ENCODE data around the gene UBE2B. TPM values are rescaled to one million over a fixed set of nuclear protein-coding genes. Genes with fewer than 3 reads are reported as not detected.
A peak's percentile ranks its signal among the peaks of the same experiment; 100 is the strongest.

Gene UBE2B
- total RNA-seq, 3 donors from 2014 or later (not counting 1 experiment from before 2014, with no cell fraction given), result 93.5 to 124 (median 116) TPM

- ATAC-seq, result no peak
- WGBS (ENCODE audit: insufficient coverage), result 97% methylated on average over 5 of the region's 6 CpGs
- Histone ChIP-seq H3K36me3 (ENCODE audit: control insufficient read depth, insufficient read depth, low read length) (peaks cover 4% of the 10 kb centered on the region), H3K9me3 (ENCODE audit: control insufficient read depth, insufficient read depth, low read length) (no peaks in the 10 kb centered on the region), H3K27ac (ENCODE audit: low read length) (no peak overlapping the region), H3K27me3 (ENCODE audit: control insufficient read depth, insufficient read depth, low read length) (no peaks in the 10 kb centered on the region), H3K4me3 (ENCODE audit: low read length) (no peak overlapping the region), H3K4me1 (ENCODE audit: control insufficient read depth, insufficient read depth, low read length) (peaks cover 23% of the 10 kb centered on the region)
- Mint-ChIP-seq H3K27ac (peak overlapping the region; percentile 6 to 52), H3K9me3 (no peaks in the 10 kb centered on the region), H3K4me3 (peak overlapping the region; percentile 17), H3K27me3 (ENCODE audit: low read depth in 2 of 2) (no peaks in the 10 kb centered on the region), H3K4me1 (peaks cover 20 to 26% of the 10 kb centered on the region in 2 donors), H3K36me3 (no peaks in the 10 kb centered on the region)
- DNase-seq, result no peak
- TF ChIP-seq, protein P1, sequence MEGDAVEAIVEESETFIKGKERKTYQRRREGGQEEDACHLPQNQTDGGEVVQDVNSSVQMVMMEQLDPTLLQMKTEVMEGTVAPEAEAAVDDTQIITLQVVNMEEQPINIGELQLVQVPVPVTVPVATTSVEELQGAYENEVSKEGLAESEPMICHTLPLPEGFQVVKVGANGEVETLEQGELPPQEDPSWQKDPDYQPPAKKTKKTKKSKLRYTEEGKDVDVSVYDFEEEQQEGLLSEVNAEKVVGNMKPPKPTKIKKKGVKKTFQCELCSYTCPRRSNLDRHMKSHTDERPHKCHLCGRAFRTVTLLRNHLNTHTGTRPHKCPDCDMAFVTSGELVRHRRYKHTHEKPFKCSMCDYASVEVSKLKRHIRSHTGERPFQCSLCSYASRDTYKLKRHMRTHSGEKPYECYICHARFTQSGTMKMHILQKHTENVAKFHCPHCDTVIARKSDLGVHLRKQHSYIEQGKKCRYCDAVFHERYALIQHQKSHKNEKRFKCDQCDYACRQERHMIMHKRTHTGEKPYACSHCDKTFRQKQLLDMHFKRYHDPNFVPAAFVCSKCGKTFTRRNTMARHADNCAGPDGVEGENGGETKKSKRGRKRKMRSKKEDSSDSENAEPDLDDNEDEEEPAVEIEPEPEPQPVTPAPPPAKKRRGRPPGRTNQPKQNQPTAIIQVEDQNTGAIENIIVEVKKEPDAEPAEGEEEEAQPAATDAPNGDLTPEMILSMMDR (IDR thresholded peaks at IDR 0.05), result no peak
- intact Hi-C loops (cut with micrococcal nuclease), result no loop called here
Observed at GRCh38 chr5:134409321-134409720, 38.0 kb downstream of the UBE2B start.

DNA sequence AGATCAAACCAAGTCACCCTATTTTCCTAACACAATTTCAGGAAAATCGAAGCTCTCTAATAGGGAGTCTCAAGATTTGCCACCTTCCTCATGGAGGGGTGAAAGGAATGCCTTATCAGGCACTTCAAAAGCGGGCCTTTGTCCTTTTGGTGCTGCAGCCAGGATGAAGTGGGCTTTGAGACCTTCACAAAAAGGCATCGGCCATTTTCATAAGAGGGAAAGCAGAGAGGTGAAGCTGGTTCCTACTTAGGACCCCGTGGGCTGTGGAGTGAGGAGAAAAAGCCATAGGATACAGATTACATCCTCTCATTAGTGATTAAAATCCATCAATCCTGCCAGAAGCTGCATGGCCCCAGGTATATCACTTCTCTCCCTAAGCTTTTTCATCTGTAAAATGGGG is 39.5 kb downstream of the UBE2B start:
- DNase-seq, result no peak
- no peaks in the 10 kb centered on the region for H3K36me3 Mint-ChIP-seq

DNA sequence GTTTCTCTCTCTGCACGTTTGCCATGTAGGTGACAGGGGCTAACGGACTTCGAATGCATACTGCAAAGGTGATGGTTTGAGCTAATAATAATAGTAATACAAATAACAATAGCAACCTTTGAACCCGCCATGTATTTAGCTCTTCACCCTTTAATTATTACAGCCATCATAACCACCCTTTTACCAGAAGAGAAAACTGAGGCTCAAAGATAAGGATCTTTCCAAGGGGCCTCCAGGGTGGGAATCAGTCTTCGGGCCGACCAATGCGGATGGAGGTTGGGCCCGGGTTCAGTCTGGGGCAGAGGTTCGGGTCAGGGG is 39.8 kb downstream of the UBE2B start:
- WGBS (ENCODE audit: insufficient coverage), result 3% methylated on average over 6 of the region's 9 CpGs
- H3K4me3 ChIP-seq (ENCODE audit: low read length), result peak overlapping the region; percentile 93
- DNase-seq, result no peak
- intact Hi-C loops (cut with micrococcal nuclease), result loop anchor here (5.0 kb wide), 1 partner anchor 39 kb away; the partner anchor contains the start of gene UBE2B
- Mint-ChIP-seq H3K4me1 (peaks cover 20 to 26% of the 10 kb centered on the region in 2 donors), H3K36me3 (no peaks in the 10 kb centered on the region), H3K4me3 (peak overlapping the region; percentile 95), H3K27ac (peak overlapping the region; percentile 85 to 92), H3K27me3 (ENCODE audit: low read depth in 2 of 2) (no peaks in the 10 kb centered on the region), H3K9me3 (no peaks in the 10 kb centered on the region)
- no peaks in the 10 kb centered on the region for H3K9me3 ChIP-seq (ENCODE audit: control insufficient read depth, insufficient read depth, low read length)
- ATAC-seq, result no peak
- H3K27ac ChIP-seq (ENCODE audit: low read length), result peak overlapping the region; percentile 63
- H3K4me1 ChIP-seq (ENCODE audit: control insufficient read depth, insufficient read depth, low read length), result peaks cover 23% of the 10 kb centered on the region
- H3K27me3 ChIP-seq (ENCODE audit: control insufficient read depth, insufficient read depth, low read length), result no peaks in the 10 kb centered on the region
- H3K36me3 ChIP-seq (ENCODE audit: control insufficient read depth, insufficient read depth, low read length), result peaks cover 2% of the 10 kb centered on the region
- TF ChIP-seq, protein P1 (IDR thresholded peaks at IDR 0.05), result no peak

More for the DNA sequence above, 39.5 kb downstream of the UBE2B start:
- TF ChIP-seq, protein P1 (IDR thresholded peaks at IDR 0.05), result no peak
- Histone ChIP-seq H3K27me3 (ENCODE audit: control insufficient read depth, insufficient read depth, low read length) (no peaks in the 10 kb centered on the region), H3K4me1 (ENCODE audit: control insufficient read depth, insufficient read depth, low read length) (peaks cover 23% of the 10 kb centered on the region), H3K36me3 (ENCODE audit: control insufficient read depth, insufficient read depth, low read length) (peaks cover 4% of the 10 kb centered on the region), H3K9me3 (ENCODE audit: control insufficient read depth, insufficient read depth, low read length) (no peaks in the 10 kb centered on the region), H3K27ac (ENCODE audit: low read length) (no peak overlapping the region), H3K4me3 (ENCODE audit: low read length) (peak overlapping the region; percentile 93)
- no peaks in the 10 kb centered on the region for H3K9me3 Mint-ChIP-seq
- ATAC-seq, result no peak
- no peaks in the 10 kb centered on the region for H3K27me3 Mint-ChIP-seq (ENCODE audit: low read depth in 2 of 2)
- 83% methylated on average over 3 of the region's 4 CpGs for WGBS (ENCODE audit: insufficient coverage)
- peak overlapping the region; percentile 85 to 92 for H3K27ac Mint-ChIP-seq
- intact Hi-C loops (cut with micrococcal nuclease), result loop anchor here (5.0 kb wide), 1 partner anchor 39 kb away; the partner anchor contains the start of gene UBE2B
- peaks cover 20 to 26% of the 10 kb centered on the region in 2 donors for H3K4me1 Mint-ChIP-seq
- H3K4me3 Mint-ChIP-seq, result peak overlapping the region; percentile 95

Measured in natural killer cell (primary cell).